ENCODE measurements around the gene PACSIN1.

The PACSIN1 gene

GRCh38 chr6:34572585-34572984, 106.7 kb downstream of the PACSIN1 start:
- Histone ChIP-seq H3K23ac (ENCODE audit: low read length in 2 of 2) (no peak overlapping the region), H4K91ac (ENCODE audit: low read length) (no peak overlapping the region), H3K79me1 (replicated peaks; ENCODE audit: low read length, poor library complexity, severe bottlenecking) (no peaks in the 10 kb centered on the region), H3K36me3 (ENCODE audit: control insufficient read depth in 1 of 2, insufficient read depth in 2 of 2, low read depth in 1 of 2, low read length in 2 of 2) (peaks cover 0 to 4% of the 10 kb centered on the region in 2 experiments), H3K14ac (ENCODE audit: low read length in 2 of 2) (no peak overlapping the region), H3K4me2 (ENCODE audit: low read length, poor library complexity, severe bottlenecking) (no peak overlapping the region), H3K4ac (ENCODE audit: low read depth in 1 of 2, low read length in 2 of 2) (no peak overlapping the region), H2BK5ac (ENCODE audit: low read depth, low read length, poor library complexity, severe bottlenecking) (no peak overlapping the region), H3K27me3 (ENCODE audit: control insufficient read depth in 1 of 2, insufficient read depth in 1 of 2, low read length in 2 of 2) (peaks cover 7 to 35% of the 10 kb centered on the region in 2 experiments), H4K8ac (ENCODE audit: low read length) (no peak overlapping the region), H2AK5ac (ENCODE audit: low read length, severe bottlenecking) (no peak overlapping the region), H2AFZ (ENCODE audit: low read depth, low read length) (no peak overlapping the region), H2BK15ac (ENCODE audit: low read depth, poor library complexity, severe bottlenecking) (no peak overlapping the region), H3K9ac (ENCODE audit: low read length) (no peak overlapping the region), H3K4me3 (ENCODE audit: insufficient read depth in 1 of 2, low read depth in 1 of 2, low read length in 2 of 2) (no peak overlapping the region), H3K18ac (ENCODE audit: low read depth in 1 of 2, low read length in 2 of 2) (no peak overlapping the region), H3K9me3 (ENCODE audit: control insufficient read depth, low read length) (no peaks in the 10 kb centered on the region), H3K27ac (ENCODE audit: low read length, poor library complexity, severe bottlenecking) (no peak overlapping the region), H2BK120ac (ENCODE audit: low read depth, low read length) (no peak overlapping the region), H2BK12ac (ENCODE audit: low read length in 2 of 2) (no peak overlapping the region), H3K4me1 (ENCODE audit: control insufficient read depth, insufficient read depth, low read depth, low read length) (peaks cover 3% of the 10 kb centered on the region)
- 86% methylated on average over 6 of the region's 6 CpGs for WGBS
- no peak for DNase-seq

GRCh38 chr6:34573567-34574183, 107.8 kb downstream of the PACSIN1 start:
- Histone ChIP-seq H2BK120ac (ENCODE audit: low read depth, low read length) (no peak overlapping the region), H3K9me3 (ENCODE audit: control insufficient read depth, low read length) (no peaks in the 10 kb centered on the region), H2AK5ac (ENCODE audit: low read length, severe bottlenecking) (no peak overlapping the region), H3K36me3 (ENCODE audit: control insufficient read depth in 1 of 2, insufficient read depth in 2 of 2, low read depth in 1 of 2, low read length in 2 of 2) (peaks cover 0 to 4% of the 10 kb centered on the region in 2 experiments), H4K91ac (ENCODE audit: low read length) (no peak overlapping the region), H3K23ac (ENCODE audit: low read length in 2 of 2) (no peak overlapping the region), H2BK5ac (ENCODE audit: low read depth, low read length, poor library complexity, severe bottlenecking) (no peak overlapping the region), H2BK15ac (ENCODE audit: low read depth, poor library complexity, severe bottlenecking) (no peak overlapping the region), H3K27ac (ENCODE audit: low read length, poor library complexity, severe bottlenecking) (no peak overlapping the region), H3K9ac (ENCODE audit: low read length) (no peak overlapping the region), H3K4ac (ENCODE audit: low read depth in 1 of 2, low read length in 2 of 2) (no peak overlapping the region), H3K4me1 (ENCODE audit: control insufficient read depth, insufficient read depth, low read depth, low read length) (no peaks in the 10 kb centered on the region), H3K4me3 (ENCODE audit: insufficient read depth in 1 of 2, low read depth in 1 of 2, low read length in 2 of 2) (no peak overlapping the region), H3K18ac (ENCODE audit: low read depth in 1 of 2, low read length in 2 of 2) (no peak overlapping the region), H3K79me1 (replicated peaks; ENCODE audit: low read length, poor library complexity, severe bottlenecking) (no peaks in the 10 kb centered on the region), H2AFZ (ENCODE audit: low read depth, low read length) (no peak overlapping the region), H3K14ac (ENCODE audit: low read length in 2 of 2) (no peak overlapping the region), H3K27me3 (ENCODE audit: control insufficient read depth in 1 of 2, insufficient read depth in 1 of 2, low read length in 2 of 2) (peaks cover 4 to 28% of the 10 kb centered on the region in 2 experiments), H4K8ac (ENCODE audit: low read length) (no peak overlapping the region), H2BK12ac (ENCODE audit: low read length in 2 of 2) (no peak overlapping the region), H3K4me2 (ENCODE audit: low read length, poor library complexity, severe bottlenecking) (no peak overlapping the region)
- DNase-seq = no peak
- WGBS = 91% methylated on average over 8 of the region's 8 CpGs

- no peak overlapping the region for H2AFZ ChIP-seq (ENCODE audit: low read depth, low read length)
- no peak overlapping the region for H3K4me3 ChIP-seq (ENCODE audit: insufficient read depth in 1 of 2, low read depth in 1 of 2, low read length in 2 of 2)
- H3K4me1 ChIP-seq (ENCODE audit: control insufficient read depth, insufficient read depth, low read depth, low read length) = no peaks in the 10 kb centered on the region
- 94% methylated on average over 10 of the region's 10 CpGs for WGBS
- H2BK120ac ChIP-seq (ENCODE audit: low read depth, low read length) = no peak overlapping the region
- no peak overlapping the region for H3K14ac ChIP-seq (ENCODE audit: low read length in 2 of 2)
- H3K36me3 ChIP-seq (ENCODE audit: control insufficient read depth in 1 of 2, insufficient read depth in 2 of 2, low read depth in 1 of 2, low read length in 2 of 2) = peaks cover 0 to 4% of the 10 kb centered on the region in 2 experiments
- H3K23ac ChIP-seq (ENCODE audit: low read length in 2 of 2) = no peak overlapping the region
- no peak overlapping the region for H4K91ac ChIP-seq (ENCODE audit: low read length)
- no peak for DNase-seq
- peaks cover 0 to 18% of the 10 kb centered on the region in 2 experiments for H3K27me3 ChIP-seq (ENCODE audit: control insufficient read depth in 1 of 2, insufficient read depth in 1 of 2, low read length in 2 of 2)
- H2AK5ac ChIP-seq (ENCODE audit: low read length, severe bottlenecking) = no peak overlapping the region
- H3K27ac ChIP-seq (ENCODE audit: low read length, poor library complexity, severe bottlenecking) = no peak overlapping the region
- no peak overlapping the region for H3K4me2 ChIP-seq (ENCODE audit: low read length, poor library complexity, severe bottlenecking)
- H4K8ac ChIP-seq (ENCODE audit: low read length) = no peak overlapping the region
- no peak overlapping the region for H3K4ac ChIP-seq (ENCODE audit: low read depth in 1 of 2, low read length in 2 of 2)
- no peak overlapping the region for H2BK5ac ChIP-seq (ENCODE audit: low read depth, low read length, poor library complexity, severe bottlenecking)
- no peaks in the 10 kb centered on the region for H3K9me3 ChIP-seq (ENCODE audit: control insufficient read depth, low read length)
- H3K18ac ChIP-seq (ENCODE audit: low read depth in 1 of 2, low read length in 2 of 2) = no peak overlapping the region
- no peak overlapping the region for H3K9ac ChIP-seq (ENCODE audit: low read length)
- no peaks in the 10 kb centered on the region for H3K79me1 ChIP-seq (replicated peaks; ENCODE audit: low read length, poor library complexity, severe bottlenecking)
- H2BK12ac ChIP-seq (ENCODE audit: low read length in 2 of 2) = no peak overlapping the region
- no peak overlapping the region for H2BK15ac ChIP-seq (ENCODE audit: low read depth, poor library complexity, severe bottlenecking)
Observed at GRCh38 chr6:34574647-34575293, 108.9 kb downstream of the PACSIN1 start.

GRCh38 chr6:34575326-34575725, 109.5 kb downstream of the PACSIN1 start:
- 60% methylated on average over 1 of the region's 3 CpGs for WGBS
- H3K14ac ChIP-seq (ENCODE audit: low read length in 2 of 2) = no peak overlapping the region
- DNase-seq = no peak

More at GRCh38 chr6:34575326-34575725, 109.5 kb downstream of the PACSIN1 start:
- no peak overlapping the region for H2BK5ac ChIP-seq (ENCODE audit: low read depth, low read length, poor library complexity, severe bottlenecking)
- no peak overlapping the region for H3K27ac ChIP-seq (ENCODE audit: low read length, poor library complexity, severe bottlenecking)
- peaks cover 0 to 4% of the 10 kb centered on the region in 2 experiments for H3K36me3 ChIP-seq (ENCODE audit: control insufficient read depth in 1 of 2, insufficient read depth in 2 of 2, low read depth in 1 of 2, low read length in 2 of 2)
- no peak overlapping the region for H2AK5ac ChIP-seq (ENCODE audit: low read length, severe bottlenecking)
- H2BK120ac ChIP-seq (ENCODE audit: low read depth, low read length) = no peak overlapping the region
- no peaks in the 10 kb centered on the region for H3K79me1 ChIP-seq (replicated peaks; ENCODE audit: low read length, poor library complexity, severe bottlenecking)
- no peak overlapping the region for H4K91ac ChIP-seq (ENCODE audit: low read length)
- H3K4ac ChIP-seq (ENCODE audit: low read depth in 1 of 2, low read length in 2 of 2) = no peak overlapping the region
- no peak overlapping the region for H4K8ac ChIP-seq (ENCODE audit: low read length)
- H2BK12ac ChIP-seq (ENCODE audit: low read length in 2 of 2) = no peak overlapping the region
- no peak overlapping the region for H3K4me3 ChIP-seq (ENCODE audit: insufficient read depth in 1 of 2, low read depth in 1 of 2, low read length in 2 of 2)
- no peak overlapping the region for H3K18ac ChIP-seq (ENCODE audit: low read depth in 1 of 2, low read length in 2 of 2)
- no peak overlapping the region for H2AFZ ChIP-seq (ENCODE audit: low read depth, low read length)
- H3K4me2 ChIP-seq (ENCODE audit: low read length, poor library complexity, severe bottlenecking) = no peak overlapping the region
- peaks cover 0 to 16% of the 10 kb centered on the region in 2 experiments for H3K27me3 ChIP-seq (ENCODE audit: control insufficient read depth in 1 of 2, insufficient read depth in 1 of 2, low read length in 2 of 2)
- no peak overlapping the region for H3K9ac ChIP-seq (ENCODE audit: low read length)
- no peak overlapping the region for H3K23ac ChIP-seq (ENCODE audit: low read length in 2 of 2)
- H2BK15ac ChIP-seq (ENCODE audit: low read depth, poor library complexity, severe bottlenecking) = no peak overlapping the region
- no peaks in the 10 kb centered on the region for H3K9me3 ChIP-seq (ENCODE audit: control insufficient read depth, low read length)
- no peaks in the 10 kb centered on the region for H3K4me1 ChIP-seq (ENCODE audit: control insufficient read depth, insufficient read depth, low read depth, low read length)

All from mesenchymal stem cell (in vitro differentiated cells and primary cell).